Fibroblast of skin of left biceps (primary cell): Measurements from ENCODE around the gene USP12.
"Not testable (repeated sequence)": the region's sequence is repeated elsewhere in the genome, so short reads cannot be mapped to it uniquely, and the experiment has no call there.

Source experiments
- DNase-seq, 2 experiments: peaks; one replicate each; pipeline ENCODE4 v3.0.0-alpha.2; 2013; ENCODE audit warnings: low read depth in 2 of 2

USP12 gene

DNA sequence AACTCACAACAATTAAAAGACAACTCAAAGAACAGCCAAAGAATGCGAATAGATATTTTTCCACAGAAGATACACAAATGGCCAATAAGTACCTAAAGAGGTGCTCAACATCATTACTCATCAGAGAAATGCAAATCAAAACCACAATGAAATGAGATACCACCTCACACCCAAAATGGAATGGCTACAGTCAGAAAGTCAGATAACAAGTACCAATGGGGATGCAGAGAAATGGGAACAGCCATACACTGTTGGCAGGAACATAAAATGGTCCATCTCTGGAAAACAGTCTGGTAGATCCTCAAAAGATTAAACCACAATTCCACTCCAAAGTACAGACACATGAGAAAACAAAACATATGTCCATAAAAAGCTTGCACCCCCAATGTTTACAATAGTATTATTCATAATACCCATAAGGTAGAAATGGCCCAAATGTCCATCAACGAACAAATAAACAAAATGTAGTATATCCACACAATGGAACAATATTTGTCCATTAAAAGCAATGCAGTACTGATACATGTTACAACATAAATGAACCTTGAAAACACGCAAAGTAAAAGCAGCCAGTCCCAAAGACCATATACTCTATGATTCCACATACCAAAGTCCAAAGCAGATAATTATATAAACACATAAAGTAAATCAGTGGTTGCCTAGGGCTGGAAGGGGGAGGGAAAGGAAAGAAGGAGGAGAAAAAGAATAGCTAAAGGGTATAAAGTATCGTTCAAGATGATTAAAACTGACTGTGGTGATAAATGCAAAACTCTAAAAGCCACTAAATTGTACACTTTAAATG lies 19.6 kb downstream of the USP12 start:
- no peak for DNase-seq

DNA sequence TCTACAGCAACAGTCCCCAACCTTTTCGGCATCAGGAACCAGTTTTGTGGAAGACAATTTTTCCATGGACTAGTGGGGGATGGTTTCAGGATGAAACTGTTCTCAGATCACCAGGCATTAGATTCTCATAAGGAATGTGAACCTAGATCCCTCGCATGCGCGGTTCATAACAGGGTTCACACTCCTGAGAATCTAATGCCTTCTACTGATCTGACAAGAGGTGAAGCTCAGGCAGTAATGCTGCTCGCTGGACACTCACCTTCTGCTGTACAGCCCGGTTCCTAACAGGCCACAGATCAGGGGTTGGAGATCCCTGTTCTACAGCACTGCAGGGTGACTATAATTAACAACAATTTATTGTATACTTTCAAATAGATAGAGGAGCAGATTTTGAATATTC lies 21.9 kb downstream of the USP12 start:
- DNase-seq = no peak

GRCh38 chr13:27148900-27149299 lies 22.7 kb downstream of the USP12 start:
- DNase-seq = no peak

DNA sequence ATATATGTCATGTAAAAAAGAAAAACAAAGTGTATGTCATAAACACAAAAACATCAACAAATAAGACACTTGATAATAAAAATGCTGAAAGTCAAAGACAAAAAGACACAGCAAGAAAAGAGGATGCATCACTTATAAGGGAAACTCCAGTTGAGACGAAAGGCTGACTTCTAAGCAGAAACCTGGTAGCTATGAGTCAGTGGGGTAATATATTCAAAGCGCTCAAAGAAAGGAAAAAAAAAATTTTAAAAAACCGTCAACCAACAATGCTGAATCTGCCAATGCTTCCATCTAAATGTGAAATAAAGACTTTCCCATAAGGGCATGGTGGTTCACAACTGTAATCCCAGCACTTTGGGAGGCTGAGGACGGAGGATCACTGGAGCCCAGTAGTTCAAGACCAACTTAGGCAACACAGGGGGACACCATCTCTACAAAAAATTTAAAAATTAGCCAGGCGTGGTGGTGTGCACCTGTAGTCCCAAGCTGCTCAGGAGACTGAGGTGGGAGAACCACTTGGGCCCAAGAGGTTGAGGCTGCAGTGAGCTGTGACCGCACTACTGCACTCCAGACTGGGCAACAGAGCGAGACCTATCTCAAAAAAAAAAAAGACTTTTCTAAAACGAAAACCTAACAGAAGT lies 24.0 kb downstream of the USP12 start:
- no peak for DNase-seq

DNA sequence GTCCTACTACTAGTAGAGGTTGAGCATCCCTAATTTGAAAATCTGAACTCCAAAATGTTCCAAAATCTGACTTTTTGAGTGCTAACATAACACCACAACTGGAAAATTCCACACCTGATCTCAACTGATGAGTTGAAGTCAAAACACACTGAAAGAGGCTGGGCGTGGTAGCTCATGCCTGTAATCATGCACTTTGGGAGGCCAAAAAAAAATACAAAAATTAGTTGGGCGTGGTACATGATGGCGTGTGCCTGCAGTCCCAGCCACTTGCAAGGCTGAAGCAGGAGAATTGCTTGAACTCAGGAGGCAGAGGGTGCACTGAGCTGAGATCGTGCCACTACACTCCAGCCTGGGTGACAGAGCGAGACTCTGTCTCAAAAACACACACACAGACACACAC lies 29.9 kb downstream of the USP12 start:
- DNase-seq = no peak

- DNase-seq = not testable (repeated sequence)
These were observed 30.5 kb downstream of the USP12 start for GRCh38 chr13:27141159-27141558.

DNA sequence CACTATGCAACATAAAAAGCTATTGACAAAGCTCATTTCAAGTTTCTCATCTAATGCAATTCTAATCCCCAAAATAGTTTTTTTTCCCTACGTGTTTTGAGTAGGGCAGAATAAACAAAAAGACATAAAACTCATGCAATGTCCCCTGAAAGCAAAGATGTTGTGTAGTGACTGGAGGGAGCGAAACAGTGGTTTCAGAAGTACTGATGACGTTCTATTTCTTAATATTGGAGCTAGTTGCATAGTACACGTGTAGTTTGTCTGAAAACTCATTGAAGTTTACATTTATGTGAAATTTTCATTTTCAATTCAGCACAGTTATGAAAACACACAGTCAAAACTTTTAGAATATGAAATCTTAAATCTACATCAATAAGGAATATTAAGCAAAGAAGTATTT lies 31.6 kb downstream of the USP12 start:
- DNase-seq = no peak

DNA sequence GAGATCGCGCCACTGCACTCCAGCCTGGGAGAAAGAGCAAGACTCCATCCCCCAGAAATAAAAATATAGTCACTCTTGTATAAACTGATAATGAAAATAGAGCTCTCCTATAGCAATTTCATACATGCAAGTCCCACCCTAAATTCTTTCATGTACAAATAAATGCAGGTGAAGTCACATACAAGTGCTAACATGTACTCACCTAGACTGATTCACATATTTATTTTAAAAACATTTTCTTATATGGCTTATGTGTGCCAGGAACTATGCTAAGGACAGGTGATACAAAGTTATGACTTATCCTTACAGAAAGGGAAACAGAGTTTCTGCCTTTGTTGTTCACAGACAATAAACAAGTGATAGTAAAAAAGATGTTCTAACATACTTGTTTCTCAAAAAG lies 32.0 kb downstream of the USP12 start:
- DNase-seq = no peak

DNA sequence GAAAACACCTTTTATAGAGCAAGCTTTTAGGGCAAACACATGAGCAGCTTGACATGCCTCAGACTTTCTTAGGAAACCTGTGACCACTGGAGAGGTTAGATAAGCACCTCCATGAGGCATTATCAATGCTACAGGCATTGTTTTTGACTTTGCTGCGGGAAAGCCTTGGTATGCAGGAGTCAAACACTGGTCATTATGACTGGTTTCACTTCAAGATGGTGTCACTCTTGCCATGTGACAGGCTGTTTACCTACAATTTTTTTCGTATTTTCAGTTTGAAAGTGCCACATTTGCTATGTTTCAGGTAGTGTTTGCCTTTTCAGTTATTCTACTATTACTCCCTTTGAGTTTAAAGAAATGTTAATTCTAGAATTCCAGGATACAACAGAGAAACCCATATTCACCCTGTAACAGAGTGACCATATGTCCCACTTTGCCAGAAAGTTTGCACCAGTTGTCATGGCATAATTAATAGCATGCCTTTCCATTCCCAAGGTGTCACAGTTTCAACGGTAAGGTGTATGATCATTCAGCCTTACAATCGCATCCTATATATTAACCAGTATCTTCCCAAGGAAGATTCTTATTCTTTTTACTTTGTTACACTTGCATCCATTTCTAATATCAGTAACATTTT lies 33.0 kb downstream of the USP12 start:
- DNase-seq = no peak

GRCh38 chr13:27137759-27138158 lies 33.9 kb downstream of the USP12 start:
- no peak for DNase-seq

- DNase-seq = no peak
These were observed 36.6 kb downstream of the USP12 start for GRCh38 chr13:27135023-27135422.

DNA sequence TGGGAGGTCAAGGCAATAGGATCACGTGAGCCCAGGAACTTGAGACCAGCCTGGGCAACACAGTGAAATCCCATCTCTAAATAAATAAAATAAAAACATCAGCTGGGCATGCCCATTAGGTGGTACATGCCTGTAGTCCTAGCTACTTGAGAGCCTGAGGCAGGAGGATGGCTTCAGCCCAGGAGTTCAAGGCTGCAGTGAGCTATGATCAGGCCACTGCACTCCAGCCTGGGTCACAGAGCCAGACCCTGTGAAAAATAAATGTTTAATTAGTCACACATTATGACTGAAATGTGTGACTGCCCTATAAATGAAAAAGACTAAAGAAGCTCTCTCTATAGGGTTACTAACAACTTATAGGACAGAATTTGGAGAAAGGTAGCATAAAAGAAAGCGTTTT lies 37.7 kb downstream of the USP12 start:
- DNase-seq = no peak

- no peak for DNase-seq
These were observed 39.1 kb downstream of the USP12 start for GRCh38 chr13:27132538-27132937.

GRCh38 chr13:27131906-27132305 lies 39.7 kb downstream of the USP12 start:
- DNase-seq = no peak

- no peak for DNase-seq
These were observed 40.5 kb downstream of the USP12 start for GRCh38 chr13:27130979-27131623.

- DNase-seq = peak in 1 of 2 experiments; percentile 31
These were observed 41.2 kb downstream of the USP12 start for GRCh38 chr13:27130223-27130978.

GRCh38 chr13:27128825-27129627 lies 42.6 kb downstream of the USP12 start:
- no peak for DNase-seq

DNA sequence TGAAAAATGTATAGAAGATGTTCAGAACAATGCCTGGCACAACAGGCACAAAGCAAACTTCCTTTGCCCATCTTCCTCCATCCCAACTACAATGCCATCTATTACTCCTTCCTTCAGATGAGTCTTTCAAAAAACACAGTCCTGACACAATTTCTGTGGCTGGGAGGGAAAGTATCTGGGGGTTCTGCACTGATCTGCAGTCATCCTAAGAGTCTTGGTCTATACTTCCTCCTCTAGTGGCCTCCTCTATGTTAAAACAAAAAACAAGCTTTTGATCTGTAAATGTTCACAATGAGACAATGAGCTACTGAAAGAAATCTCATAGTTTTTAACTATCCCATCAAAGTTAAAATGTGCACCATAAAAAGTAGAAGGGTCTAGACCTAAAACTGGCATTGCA lies 44.8 kb downstream of the USP12 start:
- DNase-seq = no peak

DNA sequence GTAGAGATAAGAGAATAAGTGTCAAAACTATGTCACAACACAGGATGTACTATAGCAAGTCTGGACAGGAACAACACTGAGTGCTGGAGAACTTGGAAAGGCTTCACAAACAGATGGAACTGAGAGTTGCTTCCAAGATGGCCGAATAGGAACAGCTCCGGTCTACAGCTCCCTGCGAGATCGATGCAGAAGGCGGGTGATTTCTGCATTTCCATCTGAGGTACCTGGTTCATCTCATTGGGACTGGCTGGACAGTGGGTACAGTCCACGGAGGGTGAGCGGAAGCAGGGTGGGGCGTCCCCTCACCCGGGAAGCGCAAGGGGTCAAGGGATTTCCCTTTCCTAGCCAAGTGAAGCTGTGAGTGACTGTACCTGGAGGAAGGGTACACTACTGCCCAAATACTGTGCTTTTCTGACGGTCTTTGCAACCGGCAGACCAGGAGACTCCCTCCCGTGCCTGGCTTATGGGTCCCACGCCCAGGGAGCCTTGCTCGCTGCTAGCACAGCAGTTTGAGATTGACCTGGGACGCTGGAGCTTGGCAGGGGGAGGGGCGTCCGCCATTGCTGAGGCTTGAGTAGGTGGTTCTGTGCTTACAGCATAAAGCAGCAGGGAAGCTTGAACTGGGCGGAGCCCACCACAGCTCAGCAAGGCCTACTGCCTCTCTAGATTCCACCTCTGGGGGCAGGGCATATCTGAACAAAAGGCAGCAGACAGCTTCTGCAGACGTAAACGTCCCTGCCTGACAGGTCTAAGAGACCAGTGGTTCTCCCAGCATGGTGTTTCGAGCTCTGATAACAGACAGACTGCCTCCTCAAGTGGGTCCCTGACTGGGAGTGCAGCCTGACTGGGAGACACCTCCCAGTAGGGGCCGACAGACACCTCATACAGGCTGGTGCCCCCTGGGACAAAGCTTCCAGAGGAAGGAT lies 46.0 kb downstream of the USP12 start:
- no peak for DNase-seq

DNA sequence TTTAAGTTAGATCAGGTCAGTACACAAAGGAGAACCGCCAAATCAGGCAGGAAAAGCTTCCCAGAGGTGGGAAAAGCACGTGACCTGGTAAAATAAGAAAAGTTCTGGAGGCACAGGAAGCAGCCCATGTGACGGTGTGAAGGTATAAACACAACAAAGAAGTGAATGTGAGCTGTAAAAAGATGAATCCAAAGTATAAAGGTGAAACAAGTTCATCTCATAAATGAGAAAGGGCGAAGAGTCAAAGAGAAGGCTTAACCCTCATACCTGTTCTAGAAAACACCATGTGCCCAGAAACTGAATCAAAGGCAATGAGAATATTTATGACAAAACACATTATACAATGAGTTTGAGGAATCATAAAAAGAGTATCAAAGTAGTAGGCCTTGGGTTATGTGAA lies 47.0 kb downstream of the USP12 start:
- DNase-seq = no peak
